Stimulated activated CD4-positive, alpha-beta T cell treated with anti-CD3 and anti-CD28 coated beads, Interleukin-15, amount 100 ng/mL, for 48 hours (primary cell): ENCODE results near the gene KLHL8.
"Not testable (repeated sequence)": the region's sequence is repeated elsewhere in the genome, so short reads cannot be mapped to it uniquely, and the experiment has no call there.

Experiments used
- DNase-seq, 2 donors: peaks; one replicate each; pipeline ENCODE4 v3.0.0-alpha.2; 2020; ENCODE audit warnings: low read depth in 2 of 2

The KLHL8 gene

GRCh38 chr4:87179751-87180150, 40.7 kb downstream of the KLHL8 start:
- no peak for DNase-seq

- DNase-seq, result no peak
Measured at GRCh38 chr4:87174672-87175071, 45.7 kb downstream of the KLHL8 start.

GRCh38 chr4:87171944-87172343, 48.5 kb downstream of the KLHL8 start:
- no peak for DNase-seq

- DNase-seq, result no peak
Measured at GRCh38 chr4:87166296-87166854, 54.0 kb downstream of the KLHL8 start.

GRCh38 chr4:87165892-87166291, 54.5 kb downstream of the KLHL8 start:
- DNase-seq, result no peak

- DNase-seq, result no peak
Measured at GRCh38 chr4:87153078-87153870, 67.1 kb downstream of the KLHL8 start.

- DNase-seq, result no peak
Measured at GRCh38 chr4:87152310-87153041, 67.9 kb downstream of the KLHL8 start.

- DNase-seq, result no peak
Measured at GRCh38 chr4:87151730-87152129, 68.7 kb downstream of the KLHL8 start.

GRCh38 chr4:87150498-87151261, 69.7 kb downstream of the KLHL8 start:
- peak in 1 of 2 donors; percentile 46 for DNase-seq

GRCh38 chr4:87147116-87147515, 73.3 kb downstream of the KLHL8 start:
- no peak for DNase-seq

- DNase-seq, result not testable (repeated sequence)
Measured at GRCh38 chr4:87145934-87146333, 74.5 kb downstream of the KLHL8 start.

- no peak for DNase-seq
Measured at GRCh38 chr4:87144356-87144755, 76.1 kb downstream of the KLHL8 start.

- no peak for DNase-seq
Measured at GRCh38 chr4:87141428-87141827, 79.0 kb downstream of the KLHL8 start.

GRCh38 chr4:87134122-87134521, 86.3 kb downstream of the KLHL8 start:
- no peak for DNase-seq

GRCh38 chr4:87133183-87133582, 87.2 kb downstream of the KLHL8 start:
- DNase-seq, result no peak

- DNase-seq, result no peak
Measured at GRCh38 chr4:87132035-87132434, 88.4 kb downstream of the KLHL8 start.

- no peak for DNase-seq
Measured at GRCh38 chr4:87130985-87131703, 89.3 kb downstream of the KLHL8 start.

GRCh38 chr4:87129681-87130080, 90.7 kb downstream of the KLHL8 start:
- DNase-seq, result no peak

- no peak for DNase-seq
Measured at GRCh38 chr4:87128006-87128705, 92.3 kb downstream of the KLHL8 start.

GRCh38 chr4:87126056-87126455, 94.4 kb downstream of the KLHL8 start:
- no peak for DNase-seq

- DNase-seq, result no peak
Measured at GRCh38 chr4:87122252-87122651, 98.2 kb downstream of the KLHL8 start.
